HepG2 (cell line): ENCODE results near the gene LMNA. TPM values are rescaled to one million over a fixed set of nuclear protein-coding genes. Genes with fewer than 3 reads are reported as not detected.

Source experiments
- ATM ChIP-seq: fragments of 450-650 bp; IDR thresholded peaks from 2 replicates; pipeline ENCODE4 v1.7.1; 2017; ENCODE audit warnings: mild to moderate bottlenecking, borderline replicate concordance
- CENPT ChIP-seq: sonication (generic); formaldehyde crosslinking; IDR thresholded peaks from 2 replicates; pipeline ENCODE4 v1.8.0; 2022; ENCODE audit warnings: low read depth, mild to moderate bottlenecking, moderate library complexity, missing genetic modification reagents
- GRHL1 ChIP-seq: sonication (generic); formaldehyde crosslinking; conservative IDR thresholded peaks from 2 replicates; pipeline ENCODE4 v1.8.0; 2022; ENCODE audit warnings: missing genetic modification reagents
- HMG20B ChIP-seq: conservative IDR thresholded peaks from 2 replicates; pipeline ENCODE4 v1.6.1; 2016; ENCODE audit warnings: missing genetic modification reagents, missing compliant biosample characterization
- IKZF4 ChIP-seq: sonication (generic); formaldehyde crosslinking; IDR thresholded peaks from 2 replicates; pipeline ENCODE4 v1.5.1; 2020; ENCODE audit warnings: borderline replicate concordance, mild to moderate bottlenecking, low read depth, missing genetic modification reagents; ENCODE audit errors: not compliant biosample characterization
- KLF9 ChIP-seq: IDR thresholded peaks from 2 replicates; pipeline ENCODE4 v1.6.1; 2016; ENCODE audit warnings: low read depth
- NFE2L1 ChIP-seq: sonication (generic); formaldehyde crosslinking; IDR thresholded peaks from 2 replicates; pipeline ENCODE4 v1.4.0; 2020; ENCODE audit warnings: missing genetic modification reagents, mild to moderate bottlenecking, borderline replicate concordance
- POLR2G ChIP-seq: fragments of 200-400 bp; formaldehyde crosslinking; IDR thresholded peaks from 2 replicates; pipeline ENCODE4 v1.6.1; 2018; ENCODE audit warnings: mild to moderate bottlenecking, low read depth, low read length, moderate library complexity
- RAD51 ChIP-seq: fragments of 450-650 bp; IDR thresholded peaks from 2 replicates; pipeline ENCODE4 v1.6.1; 2016; ENCODE audit warnings: borderline replicate concordance
- REL ChIP-seq: sonication (generic); formaldehyde crosslinking; conservative IDR thresholded peaks from 2 replicates; pipeline ENCODE4 v1.8.0; 2022; ENCODE audit warnings: mild to moderate bottlenecking, missing genetic modification reagents, moderate library complexity
- RXRA ChIP-seq: sonication (generic); formaldehyde crosslinking; IDR thresholded peaks from 2 replicates; pipeline ENCODE4 v1.5.1; 2020; ENCODE audit warnings: missing genetic modification reagents
- TAF15 ChIP-seq: fragments of 200-400 bp; formaldehyde crosslinking; IDR thresholded peaks from one replicate; pipeline ENCODE4 v1.6.1; 2018; ENCODE audit warnings: mild to moderate bottlenecking, low read depth, low read length; ENCODE audit not compliant: poor library complexity, severe bottlenecking
- TERF1 ChIP-seq: sonication (generic); formaldehyde crosslinking; IDR thresholded peaks from 2 replicates; pipeline ENCODE4 v1.8.0; 2022; ENCODE audit warnings: mild to moderate bottlenecking, missing genetic modification reagents, moderate library complexity
- THRA ChIP-seq: sonication (generic); formaldehyde crosslinking; IDR thresholded peaks from 2 replicates; pipeline ENCODE4 v1.4.0; 2020; ENCODE audit warnings: missing genetic modification reagents, borderline replicate concordance
- ZBTB2 ChIP-seq: sonication (generic); formaldehyde crosslinking; IDR thresholded peaks from 2 replicates; pipeline ENCODE4 v1.8.0; 2022; ENCODE audit warnings: low read depth, missing genetic modification reagents
- ZBTB34 ChIP-seq: sonication (generic); formaldehyde crosslinking; IDR thresholded peaks from 2 replicates; pipeline ENCODE4 v1.8.0; 2022; ENCODE audit warnings: mild to moderate bottlenecking, missing genetic modification reagents
- ZFP82 ChIP-seq: sonication (generic); formaldehyde crosslinking; IDR thresholded peaks from 2 replicates; pipeline ENCODE4 v1.5.1; 2020; ENCODE audit warnings: mild to moderate bottlenecking, missing genetic modification reagents, borderline replicate concordance
- ZNF3 ChIP-seq: IDR thresholded peaks from 2 replicates; pipeline ENCODE4 v1.7.0; 2017; ENCODE audit warnings: inconsistent platforms
- ZNF607 ChIP-seq: sonication (generic); formaldehyde crosslinking; IDR thresholded peaks from 2 replicates; pipeline ENCODE4 v1.5.1; 2020; ENCODE audit warnings: missing genetic modification reagents, mild to moderate bottlenecking, borderline replicate concordance
- ZNF616 ChIP-seq: sonication (generic); formaldehyde crosslinking; IDR thresholded peaks from 2 replicates; pipeline ENCODE4 v1.5.0; 2020; ENCODE audit warnings: low read depth, mild to moderate bottlenecking, missing genetic modification reagents
- ZNF841 ChIP-seq: sonication (generic); formaldehyde crosslinking; IDR thresholded peaks from 2 replicates; pipeline ENCODE4 v1.8.1; 2023; ENCODE audit warnings: missing genetic modification reagents, borderline replicate concordance
- polyA plus RNA-seq, 8 experiments: library from polyadenylated mRNA; depleted of rRNA in 3 of 8; stranded (reverse) in 7 of 8; unstranded in 1 of 8; fragments of >200 nt; fragmentation: Illumina TruSeq in 4 of 8; extraction: Trizol in 4 of 8; gene quantifications; 2 replicates each; pipeline versions ENCODE4 v1.2.1 to v1.2.3, GENCODE V29; 2011 to 2016; ENCODE audit warnings: low read depth in 4 of 8, missing spikeins in 1 of 8, mixed read lengths in 1 of 8; ENCODE audit not compliant: insufficient read depth in 1 of 8
- total RNA-seq, 5 experiments: library from RNA; depleted of rRNA; stranded (reverse); fragments of >200 nt; fragmentation: Illumina TruSeq; extraction: Trizol; gene quantifications; 2 replicates each; pipeline ENCODE4 v1.2.3, GENCODE V29; 2016; ENCODE audit warnings: low read depth in 1 of 5

LMNA gene
- total and polyA plus RNA-seq, 2 of the 13 experiments (the other 11 are each of a cell fraction or from before 2014, with no cell fraction given) = 107 to 225 TPM

GRCh38 chr1:156123356-156124196 is 9.1 kb downstream of the LMNA start (continued):
- no peak for TF ChIP-seq NFE2L1 (CRISPR knock-in tag)
- TF ChIP-seq ZBTB2 = no peak
- 0 out of 2 replicates have a peak, but pooled peaks have one; percentile 39 for TF ChIP-seq KLF9 (CRISPR knock-in tag)
- TF ChIP-seq GRHL1 = no peak
- TF ChIP-seq ZNF616 (CRISPR knock-in tag) = no peak
- peak; percentile 57; the same call in 1 of the 2 replicates for TF ChIP-seq THRA (CRISPR knock-in tag)
- peak; percentile 54; the same call in 1 of the 2 replicates for TF ChIP-seq RXRA (CRISPR knock-in tag)
- TF ChIP-seq CENPT (CRISPR knock-in tag) = no peak
- TF ChIP-seq POLR2G = peak; percentile 66; the same call in 1 of the 2 replicates
- no peak for TF ChIP-seq ATM
- TF ChIP-seq REL = no peak
- TF ChIP-seq ZNF607 (CRISPR knock-in tag) = 0 out of 2 replicates have a peak, but pooled peaks have one; percentile 42
- TF ChIP-seq IKZF4 = no peak
- no peak for TF ChIP-seq TAF15
- no peak for TF ChIP-seq TERF1 (CRISPR knock-in tag)
- no peak for TF ChIP-seq ZFP82 (CRISPR knock-in tag)
- no peak; the same call in 1 of the 2 replicates for TF ChIP-seq HMG20B (CRISPR knock-in tag)
- TF ChIP-seq ZBTB34 (CRISPR knock-in tag) = no peak
- no peak for TF ChIP-seq ZNF841
- TF ChIP-seq RAD51 = no peak
- TF ChIP-seq ZNF3 (CRISPR knock-in tag) = no peak
